SU-DHL-6 (cell line): Measurements from ENCODE around the gene ANKRD33.

Experiments
- EZH2phosphoT487 ChIP-seq: fragments of 200-600 bp; sonication (generic), shearing (Covaris generic); conservative IDR thresholded peaks from 2 replicates; pipeline ENCODE4 v1.6.1; 2018; ENCODE audit warnings: mild to moderate bottlenecking, antibody characterized with exemption, low read length, moderate library complexity, mixed read lengths
- TF ChIP-seq, protein P1 (sequence below): fragments of 200-600 bp; sonication (generic); IDR thresholded peaks from one replicate; pipeline ENCODE4 v1.5.1; 2017; ENCODE audit warnings: antibody characterized with exemption, mild to moderate bottlenecking, low read length, moderate library complexity; ENCODE audit not compliant: insufficient read depth, poor library complexity, severe bottlenecking

DNA sequence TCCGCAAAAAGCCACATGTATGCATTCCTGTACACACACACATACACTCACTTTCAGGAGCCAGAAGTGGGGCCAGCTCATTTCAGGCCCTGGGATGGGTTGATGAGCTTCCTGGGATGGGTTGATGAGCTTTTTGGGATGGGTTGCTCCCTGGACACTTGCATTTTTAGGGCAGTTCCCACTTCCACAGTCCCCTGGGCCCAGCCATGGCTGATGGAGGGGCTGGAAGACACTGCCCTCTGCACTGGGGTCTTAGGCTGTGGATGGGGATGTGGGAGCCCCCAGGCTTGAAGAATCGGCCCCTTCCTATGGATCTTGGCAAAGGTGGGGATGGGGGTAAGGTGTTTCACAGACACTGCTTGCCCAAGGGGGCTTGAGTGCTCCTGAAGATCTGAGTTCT is 32.1 kb downstream of the ANKRD33 start:
- TF ChIP-seq, protein P1, sequence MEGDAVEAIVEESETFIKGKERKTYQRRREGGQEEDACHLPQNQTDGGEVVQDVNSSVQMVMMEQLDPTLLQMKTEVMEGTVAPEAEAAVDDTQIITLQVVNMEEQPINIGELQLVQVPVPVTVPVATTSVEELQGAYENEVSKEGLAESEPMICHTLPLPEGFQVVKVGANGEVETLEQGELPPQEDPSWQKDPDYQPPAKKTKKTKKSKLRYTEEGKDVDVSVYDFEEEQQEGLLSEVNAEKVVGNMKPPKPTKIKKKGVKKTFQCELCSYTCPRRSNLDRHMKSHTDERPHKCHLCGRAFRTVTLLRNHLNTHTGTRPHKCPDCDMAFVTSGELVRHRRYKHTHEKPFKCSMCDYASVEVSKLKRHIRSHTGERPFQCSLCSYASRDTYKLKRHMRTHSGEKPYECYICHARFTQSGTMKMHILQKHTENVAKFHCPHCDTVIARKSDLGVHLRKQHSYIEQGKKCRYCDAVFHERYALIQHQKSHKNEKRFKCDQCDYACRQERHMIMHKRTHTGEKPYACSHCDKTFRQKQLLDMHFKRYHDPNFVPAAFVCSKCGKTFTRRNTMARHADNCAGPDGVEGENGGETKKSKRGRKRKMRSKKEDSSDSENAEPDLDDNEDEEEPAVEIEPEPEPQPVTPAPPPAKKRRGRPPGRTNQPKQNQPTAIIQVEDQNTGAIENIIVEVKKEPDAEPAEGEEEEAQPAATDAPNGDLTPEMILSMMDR = no peak
- no peak for TF ChIP-seq EZH2phosphoT487
